HCT116 (cell line): ENCODE results near the gene MEGF8.

Experiments
- EZH2 ChIP-seq: fragments of 200-600 bp; sonication (generic); IDR thresholded peaks from 2 replicates; pipeline ENCODE4 v1.6.1; 2017; ENCODE audit warnings: antibody characterized with exemption, mixed run types
- EZH2phosphoT487 ChIP-seq: fragments of 200-600 bp; IDR thresholded peaks from 2 replicates; pipeline ENCODE4 v1.6.1; 2018; ENCODE audit warnings: antibody characterized with exemption, borderline replicate concordance
- FOSL1 ChIP-seq: IDR thresholded peaks from 2 replicates; pipeline ENCODE4 v1.6.1; 2012; ENCODE audit warnings: low read depth
- POLR2A ChIP-seq: IDR thresholded peaks from 2 replicates; pipeline ENCODE4 v1.7.0; 2011; ENCODE audit warnings: borderline replicate concordance; ENCODE audit not compliant: insufficient read depth, insufficient read length; ENCODE audit errors: extremely low read depth
- POLR2AphosphoS5 ChIP-seq: IDR thresholded peaks from 2 replicates; pipeline ENCODE4 v1.6.1; 2011; ENCODE audit warnings: mild to moderate bottlenecking, low read depth, low read length, moderate library complexity
- RAD21 ChIP-seq: IDR thresholded peaks from 2 replicates; pipeline ENCODE4 v1.6.1; 2012; ENCODE audit warnings: low read depth, mild to moderate bottlenecking
- SP1 ChIP-seq: IDR thresholded peaks from 2 replicates; pipeline ENCODE4 v1.6.1; 2012; ENCODE audit warnings: low read depth
- SRF ChIP-seq: IDR thresholded peaks from 2 replicates; pipeline ENCODE4 v1.6.1; 2012; ENCODE audit warnings: low read depth
- TCF7L2 ChIP-seq: IDR thresholded peaks from 2 replicates; pipeline ENCODE4 v1.7.0; 2011; ENCODE audit warnings: borderline replicate concordance, inconsistent platforms; ENCODE audit not compliant: insufficient read depth, insufficient read length; ENCODE audit errors: extremely low read depth
- TF ChIP-seq, protein P1 (sequence below), 3 experiments: fragments of 200-600 bp in 1 of 3; sonication (generic) in 1 of 3; IDR thresholded peaks in 2 of 3; conservative IDR thresholded peaks in 1 of 3; 2 replicates each; pipeline ENCODE4 v1.5.1; 2012 to 2017; ENCODE audit warnings: low read depth in 2 of 3, low read length in 2 of 3, antibody characterized with exemption in 1 of 3, borderline replicate concordance in 1 of 3, control low read depth in 1 of 3, mild to moderate bottlenecking in 1 of 3, mixed read lengths in 1 of 3, mixed run types in 1 of 3, moderate library complexity in 1 of 3; ENCODE audit not compliant: insufficient read depth in 1 of 3
- TF ChIP-seq, protein P2 (sequence below): IDR thresholded peaks from 2 replicates; pipeline ENCODE4 v1.6.1; 2012; ENCODE audit warnings: low read depth
- TF ChIP-seq, protein P3 (sequence below): IDR thresholded peaks from 2 replicates; pipeline ENCODE4 v1.6.1; 2012

DNA sequence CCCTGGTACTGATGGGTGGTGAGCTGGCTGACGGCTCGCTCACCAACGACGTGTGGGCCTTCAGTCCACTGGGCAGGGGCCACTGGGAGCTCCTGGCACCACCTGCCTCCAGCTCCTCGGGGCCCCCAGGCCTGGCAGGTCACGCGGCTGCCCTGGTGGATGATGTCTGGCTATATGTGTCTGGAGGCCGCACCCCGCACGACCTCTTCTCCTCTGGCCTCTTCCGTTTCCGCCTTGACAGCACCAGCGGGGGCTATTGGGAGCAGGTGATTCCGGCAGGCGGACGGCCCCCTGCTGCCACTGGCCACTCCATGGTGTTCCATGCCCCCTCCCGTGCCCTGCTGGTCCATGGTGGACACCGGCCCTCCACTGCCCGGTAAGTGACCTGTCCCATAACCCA lies 10.5 kb downstream of the MEGF8 start:
- TF ChIP-seq EZH2 (no peak), EZH2phosphoT487 (no peak), POLR2A (no peak), SRF (no peak), RAD21 (no peak), FOSL1 (no peak), POLR2AphosphoS5 (no peak), TCF7L2 (no peak), SP1 (no peak)
- TF ChIP-seq, protein P1, sequence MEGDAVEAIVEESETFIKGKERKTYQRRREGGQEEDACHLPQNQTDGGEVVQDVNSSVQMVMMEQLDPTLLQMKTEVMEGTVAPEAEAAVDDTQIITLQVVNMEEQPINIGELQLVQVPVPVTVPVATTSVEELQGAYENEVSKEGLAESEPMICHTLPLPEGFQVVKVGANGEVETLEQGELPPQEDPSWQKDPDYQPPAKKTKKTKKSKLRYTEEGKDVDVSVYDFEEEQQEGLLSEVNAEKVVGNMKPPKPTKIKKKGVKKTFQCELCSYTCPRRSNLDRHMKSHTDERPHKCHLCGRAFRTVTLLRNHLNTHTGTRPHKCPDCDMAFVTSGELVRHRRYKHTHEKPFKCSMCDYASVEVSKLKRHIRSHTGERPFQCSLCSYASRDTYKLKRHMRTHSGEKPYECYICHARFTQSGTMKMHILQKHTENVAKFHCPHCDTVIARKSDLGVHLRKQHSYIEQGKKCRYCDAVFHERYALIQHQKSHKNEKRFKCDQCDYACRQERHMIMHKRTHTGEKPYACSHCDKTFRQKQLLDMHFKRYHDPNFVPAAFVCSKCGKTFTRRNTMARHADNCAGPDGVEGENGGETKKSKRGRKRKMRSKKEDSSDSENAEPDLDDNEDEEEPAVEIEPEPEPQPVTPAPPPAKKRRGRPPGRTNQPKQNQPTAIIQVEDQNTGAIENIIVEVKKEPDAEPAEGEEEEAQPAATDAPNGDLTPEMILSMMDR (IDR thresholded peaks at IDR 0.05 in 2 of 3, conservative IDR thresholded peaks at IDR 0.05 in 1 of 3; ENCODE audit: borderline replicate concordance in 1 of 3, insufficient read depth in 1 of 3, low read depth in 2 of 3, low read length in 2 of 3), result no peak
- TF ChIP-seq, protein P2, sequence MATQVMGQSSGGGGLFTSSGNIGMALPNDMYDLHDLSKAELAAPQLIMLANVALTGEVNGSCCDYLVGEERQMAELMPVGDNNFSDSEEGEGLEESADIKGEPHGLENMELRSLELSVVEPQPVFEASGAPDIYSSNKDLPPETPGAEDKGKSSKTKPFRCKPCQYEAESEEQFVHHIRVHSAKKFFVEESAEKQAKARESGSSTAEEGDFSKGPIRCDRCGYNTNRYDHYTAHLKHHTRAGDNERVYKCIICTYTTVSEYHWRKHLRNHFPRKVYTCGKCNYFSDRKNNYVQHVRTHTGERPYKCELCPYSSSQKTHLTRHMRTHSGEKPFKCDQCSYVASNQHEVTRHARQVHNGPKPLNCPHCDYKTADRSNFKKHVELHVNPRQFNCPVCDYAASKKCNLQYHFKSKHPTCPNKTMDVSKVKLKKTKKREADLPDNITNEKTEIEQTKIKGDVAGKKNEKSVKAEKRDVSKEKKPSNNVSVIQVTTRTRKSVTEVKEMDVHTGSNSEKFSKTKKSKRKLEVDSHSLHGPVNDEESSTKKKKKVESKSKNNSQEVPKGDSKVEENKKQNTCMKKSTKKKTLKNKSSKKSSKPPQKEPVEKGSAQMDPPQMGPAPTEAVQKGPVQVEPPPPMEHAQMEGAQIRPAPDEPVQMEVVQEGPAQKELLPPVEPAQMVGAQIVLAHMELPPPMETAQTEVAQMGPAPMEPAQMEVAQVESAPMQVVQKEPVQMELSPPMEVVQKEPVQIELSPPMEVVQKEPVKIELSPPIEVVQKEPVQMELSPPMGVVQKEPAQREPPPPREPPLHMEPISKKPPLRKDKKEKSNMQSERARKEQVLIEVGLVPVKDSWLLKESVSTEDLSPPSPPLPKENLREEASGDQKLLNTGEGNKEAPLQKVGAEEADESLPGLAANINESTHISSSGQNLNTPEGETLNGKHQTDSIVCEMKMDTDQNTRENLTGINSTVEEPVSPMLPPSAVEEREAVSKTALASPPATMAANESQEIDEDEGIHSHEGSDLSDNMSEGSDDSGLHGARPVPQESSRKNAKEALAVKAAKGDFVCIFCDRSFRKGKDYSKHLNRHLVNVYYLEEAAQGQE, result no peak
- TF ChIP-seq, protein P3, sequence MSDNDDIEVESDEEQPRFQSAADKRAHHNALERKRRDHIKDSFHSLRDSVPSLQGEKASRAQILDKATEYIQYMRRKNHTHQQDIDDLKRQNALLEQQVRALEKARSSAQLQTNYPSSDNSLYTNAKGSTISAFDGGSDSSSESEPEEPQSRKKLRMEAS, result no peak
